Gastrocnemius medialis (tissue), 4 donors: ENCODE results near the gene CAPG.

Experiments used
- POLR2A ChIP-seq, 2 donors: fragments of 450-650 bp; IDR thresholded peaks; one replicate each; pipeline ENCODE4 v1.6.1; 2017; ENCODE audit warnings: antibody characterized with exemption in 2 of 2, mild to moderate bottlenecking in 2 of 2, moderate library complexity in 2 of 2
- TF ChIP-seq, protein P1 (sequence below), 5 experiments: fragments of 450-650 bp in 3 of 5; fragments of 200-600 bp in 2 of 5; sonication (generic) in 2 of 5; IDR thresholded peaks in 4 of 5; conservative IDR thresholded peaks in 1 of 5; 1 replicate in 4 of 5; 2 replicates in 1 of 5; pipeline ENCODE4 v1.5.1; 2016 to 2019; ENCODE audit warnings: antibody characterized with exemption in 5 of 5, mild to moderate bottlenecking in 3 of 5, moderate library complexity in 3 of 5

DNA sequence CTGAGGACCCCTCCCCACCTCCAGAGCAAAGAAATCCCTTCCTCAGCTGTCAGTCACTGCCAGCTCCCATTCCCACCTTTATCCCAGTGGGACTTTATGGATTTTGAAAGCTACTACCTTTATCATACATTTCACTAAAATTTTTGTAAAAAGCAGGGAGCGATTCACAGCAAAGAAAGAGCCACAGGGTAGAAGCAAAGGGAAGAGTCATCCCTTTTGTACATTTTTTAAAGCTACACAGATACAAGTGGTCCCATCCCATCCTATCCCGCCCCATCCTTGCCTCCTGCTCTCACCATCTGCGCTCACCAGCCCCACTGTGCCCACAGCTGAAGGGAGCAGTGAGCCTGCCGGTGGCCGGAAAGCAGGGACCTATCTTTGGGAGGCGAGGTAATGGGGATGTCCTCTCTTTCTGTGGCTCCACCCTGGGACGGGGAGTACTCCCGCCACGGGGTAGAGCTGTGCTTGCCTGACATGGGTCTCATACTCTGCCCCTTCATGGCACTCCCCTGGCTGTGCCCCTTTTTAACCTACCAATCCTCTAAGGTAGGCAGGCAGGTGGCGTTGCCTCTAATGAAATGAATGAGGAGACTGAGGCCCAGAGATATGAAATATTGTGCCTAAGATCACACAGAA is 21.5 kb upstream of the CAPG start:
- TF ChIP-seq, protein P1, sequence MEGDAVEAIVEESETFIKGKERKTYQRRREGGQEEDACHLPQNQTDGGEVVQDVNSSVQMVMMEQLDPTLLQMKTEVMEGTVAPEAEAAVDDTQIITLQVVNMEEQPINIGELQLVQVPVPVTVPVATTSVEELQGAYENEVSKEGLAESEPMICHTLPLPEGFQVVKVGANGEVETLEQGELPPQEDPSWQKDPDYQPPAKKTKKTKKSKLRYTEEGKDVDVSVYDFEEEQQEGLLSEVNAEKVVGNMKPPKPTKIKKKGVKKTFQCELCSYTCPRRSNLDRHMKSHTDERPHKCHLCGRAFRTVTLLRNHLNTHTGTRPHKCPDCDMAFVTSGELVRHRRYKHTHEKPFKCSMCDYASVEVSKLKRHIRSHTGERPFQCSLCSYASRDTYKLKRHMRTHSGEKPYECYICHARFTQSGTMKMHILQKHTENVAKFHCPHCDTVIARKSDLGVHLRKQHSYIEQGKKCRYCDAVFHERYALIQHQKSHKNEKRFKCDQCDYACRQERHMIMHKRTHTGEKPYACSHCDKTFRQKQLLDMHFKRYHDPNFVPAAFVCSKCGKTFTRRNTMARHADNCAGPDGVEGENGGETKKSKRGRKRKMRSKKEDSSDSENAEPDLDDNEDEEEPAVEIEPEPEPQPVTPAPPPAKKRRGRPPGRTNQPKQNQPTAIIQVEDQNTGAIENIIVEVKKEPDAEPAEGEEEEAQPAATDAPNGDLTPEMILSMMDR (IDR thresholded peaks at IDR 0.05 in 4 of 5, conservative IDR thresholded peaks at IDR 0.05 in 1 of 5), result no peak
- peak; percentile 16 to 30 for TF ChIP-seq POLR2A (IDR thresholded peaks at IDR 0.05)
